Measurements from ENCODE around the gene STARD10. TPM values are rescaled to one million over a fixed set of nuclear protein-coding genes. Genes with fewer than 3 reads are reported as not detected.

The STARD10 gene
- total and polyA plus RNA-seq, 11 donors, result 35.2 to 237 (median 55.2) TPM

- intact Hi-C loops (cut with DNase I), result loop anchor here in 1 of 10 donors (5.0 kb wide), 1 partner anchor 184 kb away; no protein-coding TSS in a partner anchor
- no peak for TF ChIP-seq POLR2A (IDR thresholded peaks at IDR 0.05)
- TF ChIP-seq CTCF (IDR thresholded peaks at IDR 0.05), result no peak
- no peak overlapping the region for H3K27ac ChIP-seq
- H3K9me3 ChIP-seq, result no peaks in the 10 kb centered on the region
- H3K4me1 ChIP-seq, result peaks cover 0 to 23% (median 9%) of the 10 kb centered on the region in 12 donors
- no peaks in the 10 kb centered on the region for H3K27me3 ChIP-seq
- DNase-seq (no peak), ATAC-seq (peak in 1 of 4 donors; percentile 9)
- H3K4me3 ChIP-seq, result no peak overlapping the region
- no peaks in the 10 kb centered on the region for H3K36me3 ChIP-seq
- WGBS, 4 donors, result 69 to 76% (median 74%) methylated on average over 4 of the region's 4 CpGs
Observed at GRCh38 chr11:72771507-72771906, 22.3 kb downstream of the STARD10 start.

- no peak for DNase-seq
- intact Hi-C loops (cut with DNase I), result loop anchor here in 1 of 10 donors (5.0 kb wide), 1 partner anchor 183 kb away; no protein-coding TSS in a partner anchor
- Histone ChIP-seq H3K36me3 (no peaks in the 10 kb centered on the region), H3K4me3 (no peak overlapping the region), H3K9me3 (no peaks in the 10 kb centered on the region), H3K27me3 (no peaks in the 10 kb centered on the region), H3K27ac (no peak overlapping the region), H3K4me1 (peaks cover 0 to 17% (median 5%) of the 10 kb centered on the region in 12 donors)
- WGBS, 4 donors, result 87 to 95% (median 92%) methylated on average over 3 of the region's 3 CpGs
- ATAC-seq, result no peak
- TF ChIP-seq POLR2A (IDR thresholded peaks at IDR 0.05), result no peak
- no peak for TF ChIP-seq CTCF (IDR thresholded peaks at IDR 0.05)
Observed at GRCh38 chr11:72770799-72771198, 23.0 kb downstream of the STARD10 start.

- WGBS, 4 donors, result 80 to 91% (median 81%) methylated on average over 4 of the region's 4 CpGs
- intact Hi-C loops (cut with DNase I), result loop anchor here in 1 of 10 donors (5.0 kb wide), 1 partner anchor 182 kb away; no protein-coding TSS in a partner anchor
- no peak for TF ChIP-seq POLR2A (IDR thresholded peaks at IDR 0.05)
- no peak for TF ChIP-seq CTCF (IDR thresholded peaks at IDR 0.05)
- no peak for ATAC-seq
- H3K27me3 ChIP-seq, result no peaks in the 10 kb centered on the region
- no peak overlapping the region for H3K27ac ChIP-seq
- no peaks in the 10 kb centered on the region for H3K9me3 ChIP-seq
- no peaks in the 10 kb centered on the region for H3K36me3 ChIP-seq
- peaks cover 0 to 17% (median 5%) of the 10 kb centered on the region in 12 donors for H3K4me1 ChIP-seq
- H3K4me3 ChIP-seq, result no peak overlapping the region
- no peak for DNase-seq
Observed at GRCh38 chr11:72769680-72770079, 24.2 kb downstream of the STARD10 start.

- intact Hi-C loops (cut with DNase I), result no loop called here
- Histone ChIP-seq H3K9me3 (no peaks in the 10 kb centered on the region), H3K36me3 (no peaks in the 10 kb centered on the region), H3K27ac (no peak overlapping the region), H3K4me1 (peaks cover 0 to 14% (median 5%) of the 10 kb centered on the region in 12 donors), H3K27me3 (no peaks in the 10 kb centered on the region), H3K4me3 (no peak overlapping the region)
- ATAC-seq (no peak), DNase-seq (no peak)
- TF ChIP-seq POLR2A (IDR thresholded peaks at IDR 0.05) (no peak), CTCF (IDR thresholded peaks at IDR 0.05) (no peak)
- 94 to 97% (median 96%) methylated on average over 3 of the region's 3 CpGs for WGBS, 4 donors
Observed at GRCh38 chr11:72768581-72768980, 25.3 kb downstream of the STARD10 start.

All from heart left ventricle (tissue), 16 donors.